Hepatocyte (in vitro differentiated cells): ENCODE results near the gene CUBN. TPM values are rescaled to one million over a fixed set of nuclear protein-coding genes. Genes with fewer than 3 reads are reported as not detected.

Experiments
- DNase-seq: peaks from one replicate; pipeline ENCODE4 v3.0.0-alpha.2; 2016; ENCODE audit warnings: low spot score
- H2AFZ ChIP-seq: fragments of 200-600 bp; sonication (generic); 2 replicates; pipeline ENCODE4 v1.6.0; 2016; ENCODE audit warnings: antibody characterized with exemption, mild to moderate bottlenecking
- H3K27ac ChIP-seq: fragments of 200-600 bp; sonication (generic); 2 replicates; pipeline ENCODE4 v1.5.1; 2016; ENCODE audit warnings: mild to moderate bottlenecking
- H3K27me3 ChIP-seq: fragments of 200-600 bp; sonication (generic); 2 replicates; pipeline ENCODE4 v1.6.1; 2016
- H3K36me3 ChIP-seq: fragments of 200-600 bp; sonication (generic); replicated peaks from 2 replicates; pipeline ENCODE4 v1.5.1; 2016; ENCODE audit warnings: low read depth; ENCODE audit not compliant: insufficient read depth
- H3K4me1 ChIP-seq: fragments of 200-600 bp; sonication (generic); 2 replicates; pipeline ENCODE4 v1.5.1; 2016; ENCODE audit warnings: mild to moderate bottlenecking, moderate library complexity; ENCODE audit not compliant: insufficient read depth
- H3K4me2 ChIP-seq: fragments of 200-600 bp; sonication (generic); 2 replicates; pipeline ENCODE4 v1.6.0; 2016
- H3K4me3 ChIP-seq: fragments of 200-600 bp; sonication (generic); 2 replicates; pipeline ENCODE4 v1.5.1; 2016; ENCODE audit warnings: mild to moderate bottlenecking
- H3K79me2 ChIP-seq: fragments of 200-600 bp; sonication (generic); 2 replicates; pipeline ENCODE4 v1.6.0; 2017; ENCODE audit warnings: mild to moderate bottlenecking
- H3K9me2 ChIP-seq: fragments of 200-600 bp; sonication (generic); replicated peaks from 2 replicates; pipeline ENCODE4 v1.6.0; 2017; ENCODE audit warnings: mild to moderate bottlenecking; ENCODE audit not compliant: insufficient read depth
- H3K9me3 ChIP-seq: fragments of 200-600 bp; sonication (generic); 2 replicates; pipeline ENCODE4 v1.5.1; 2016; ENCODE audit warnings: low read depth, mild to moderate bottlenecking
- H4K20me1 ChIP-seq: fragments of 200-600 bp; sonication (generic); 2 replicates; pipeline ENCODE4 v1.6.0; 2016; ENCODE audit warnings: mild to moderate bottlenecking; ENCODE audit not compliant: insufficient read depth, poor library complexity, severe bottlenecking
- EZH2 ChIP-seq: fragments of 200-600 bp; sonication (generic); IDR thresholded peaks from 2 replicates; pipeline ENCODE4 v1.6.1; 2016; ENCODE audit warnings: antibody characterized with exemption, mild to moderate bottlenecking, borderline replicate concordance
- EZH2phosphoT487 ChIP-seq: fragments of 200-600 bp; sonication (generic); IDR thresholded peaks from one replicate; pipeline ENCODE4 v1.6.1; 2018; ENCODE audit warnings: antibody characterized with exemption, mild to moderate bottlenecking, low read depth, moderate library complexity; ENCODE audit not compliant: unreplicated experiment, severe bottlenecking
- WGBS: methylation state at CpG from one replicate; pipeline ENCODE4 v1.1.6; 2016; ENCODE audit warnings: low lambda C conversion rate; ENCODE audit errors: missing lambda C conversion rate; 5-methylcytosine and 5-hydroxymethylcytosine counted together
- polyA plus RNA-seq: library from polyadenylated mRNA; unstranded; fragments of >200 nt; fragmentation: Nextera tagmentation; extraction: Ambion mirVana; gene quantifications from 2 replicates; pipeline ENCODE4 v1.2.1, GENCODE V29; 2016
- total RNA-seq: library from RNA; depleted of rRNA; stranded (reverse); fragments of >200 nt; gene quantifications from 2 replicates; pipeline ENCODE4 v1.2.3, GENCODE V29; 2014
- TF ChIP-seq, protein P1 (sequence below): fragments of 200-600 bp; sonication (generic); IDR thresholded peaks from 2 replicates; pipeline ENCODE4 v1.5.1; 2016; ENCODE audit warnings: antibody characterized with exemption, mild to moderate bottlenecking; ENCODE audit not compliant: poor library complexity

CUBN gene
- total and polyA plus RNA-seq, 2 experiments from 2014 or later: 2.0 to 10.6 TPM

GRCh38 chr10:16987206-16987621 is 142.4 kb downstream of the CUBN start:
- H3K27ac ChIP-seq: peak overlapping the region; percentile 77
- no peaks in the 10 kb centered on the region for H3K9me2 ChIP-seq
- H3K79me2 ChIP-seq: no peaks in the 10 kb centered on the region
- H2AFZ ChIP-seq: peak overlapping the region; percentile 49
- TF ChIP-seq EZH2 (no peak), EZH2phosphoT487 (no peak)
- TF ChIP-seq, protein P1, sequence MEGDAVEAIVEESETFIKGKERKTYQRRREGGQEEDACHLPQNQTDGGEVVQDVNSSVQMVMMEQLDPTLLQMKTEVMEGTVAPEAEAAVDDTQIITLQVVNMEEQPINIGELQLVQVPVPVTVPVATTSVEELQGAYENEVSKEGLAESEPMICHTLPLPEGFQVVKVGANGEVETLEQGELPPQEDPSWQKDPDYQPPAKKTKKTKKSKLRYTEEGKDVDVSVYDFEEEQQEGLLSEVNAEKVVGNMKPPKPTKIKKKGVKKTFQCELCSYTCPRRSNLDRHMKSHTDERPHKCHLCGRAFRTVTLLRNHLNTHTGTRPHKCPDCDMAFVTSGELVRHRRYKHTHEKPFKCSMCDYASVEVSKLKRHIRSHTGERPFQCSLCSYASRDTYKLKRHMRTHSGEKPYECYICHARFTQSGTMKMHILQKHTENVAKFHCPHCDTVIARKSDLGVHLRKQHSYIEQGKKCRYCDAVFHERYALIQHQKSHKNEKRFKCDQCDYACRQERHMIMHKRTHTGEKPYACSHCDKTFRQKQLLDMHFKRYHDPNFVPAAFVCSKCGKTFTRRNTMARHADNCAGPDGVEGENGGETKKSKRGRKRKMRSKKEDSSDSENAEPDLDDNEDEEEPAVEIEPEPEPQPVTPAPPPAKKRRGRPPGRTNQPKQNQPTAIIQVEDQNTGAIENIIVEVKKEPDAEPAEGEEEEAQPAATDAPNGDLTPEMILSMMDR: no peak
- H3K4me1 ChIP-seq: peaks cover 22% of the 10 kb centered on the region
- H3K4me3 ChIP-seq: no peak overlapping the region
- no peaks in the 10 kb centered on the region for H3K36me3 ChIP-seq
- H3K27me3 ChIP-seq: no peaks in the 10 kb centered on the region
- no peaks in the 10 kb centered on the region for H4K20me1 ChIP-seq
- H3K4me2 ChIP-seq: peak overlapping the region; percentile 46
- H3K9me3 ChIP-seq: no peaks in the 10 kb centered on the region
- DNase-seq: no peak
- 51% methylated on average over 4 of the region's 4 CpGs for WGBS

DNA sequence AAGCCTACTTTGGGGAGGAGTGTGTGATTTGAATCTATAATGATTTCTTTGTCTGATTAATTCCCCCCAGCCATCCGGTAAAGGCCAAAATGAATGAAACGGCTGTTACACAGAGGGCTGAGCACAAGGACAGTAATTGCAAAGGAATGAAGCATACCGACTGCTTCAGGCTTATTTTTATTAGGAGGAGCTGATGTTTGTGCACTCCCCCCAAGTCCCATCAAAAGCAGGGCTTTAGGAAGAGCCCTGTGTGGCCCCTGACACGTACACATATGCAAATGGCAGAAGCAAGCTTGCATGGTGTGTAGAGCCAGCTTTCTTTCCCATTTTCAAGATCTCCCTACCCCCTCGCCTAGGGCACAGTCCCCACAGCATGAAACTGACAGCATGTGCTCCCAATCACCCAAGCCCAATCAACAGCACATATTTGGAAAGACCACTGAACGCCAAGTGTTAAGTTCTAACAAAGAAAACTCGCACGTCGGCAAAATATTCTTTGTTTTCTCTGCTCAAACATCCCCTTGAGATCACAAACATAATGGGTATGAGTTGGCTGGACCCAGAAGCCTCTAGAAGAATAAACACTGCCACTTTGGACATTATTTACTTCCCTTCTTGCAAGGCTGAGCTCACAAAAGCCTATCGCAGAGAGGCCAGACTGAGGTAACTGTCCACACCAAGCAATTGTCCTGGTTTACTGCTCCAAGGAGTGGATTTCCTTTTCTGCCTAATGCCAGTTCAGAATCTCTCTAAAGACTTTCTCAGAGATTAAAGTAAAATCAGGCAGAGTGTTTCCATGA is 143.0 kb downstream of the CUBN start:
- H3K79me2 ChIP-seq: no peaks in the 10 kb centered on the region
- H2AFZ ChIP-seq: peak overlapping the region; percentile 49
- no peak for DNase-seq
- H3K4me1 ChIP-seq: peaks cover 22% of the 10 kb centered on the region
- no peak overlapping the region for H3K4me3 ChIP-seq
- peak overlapping the region; percentile 46 for H3K4me2 ChIP-seq
- no peaks in the 10 kb centered on the region for H3K36me3 ChIP-seq
- H4K20me1 ChIP-seq: no peaks in the 10 kb centered on the region
- no peaks in the 10 kb centered on the region for H3K9me2 ChIP-seq
- no peaks in the 10 kb centered on the region for H3K27me3 ChIP-seq
- H3K27ac ChIP-seq: peak overlapping the region; percentile 77
- no peaks in the 10 kb centered on the region for H3K9me3 ChIP-seq
- TF ChIP-seq, protein P1: no peak
- no peak for TF ChIP-seq EZH2
- no peak for TF ChIP-seq EZH2phosphoT487
- 42% methylated on average over 10 of the region's 10 CpGs for WGBS

GRCh38 chr10:16986082-16986405 is 143.6 kb downstream of the CUBN start:
- Histone ChIP-seq H3K4me1 (peaks cover 22% of the 10 kb centered on the region), H2AFZ (no peak overlapping the region), H3K27ac (peak overlapping the region; percentile 77), H3K4me3 (no peak overlapping the region), H4K20me1 (no peaks in the 10 kb centered on the region), H3K4me2 (no peak overlapping the region), H3K27me3 (no peaks in the 10 kb centered on the region), H3K9me2 (no peaks in the 10 kb centered on the region), H3K36me3 (no peaks in the 10 kb centered on the region), H3K9me3 (no peaks in the 10 kb centered on the region), H3K79me2 (no peaks in the 10 kb centered on the region)
- TF ChIP-seq, protein P1: no peak
- TF ChIP-seq EZH2: no peak
- TF ChIP-seq EZH2phosphoT487: no peak
- no peak for DNase-seq
- WGBS: 95% methylated on average over 5 of the region's 5 CpGs
